ENCODE measurements around the gene IL22RA1.

DNA sequence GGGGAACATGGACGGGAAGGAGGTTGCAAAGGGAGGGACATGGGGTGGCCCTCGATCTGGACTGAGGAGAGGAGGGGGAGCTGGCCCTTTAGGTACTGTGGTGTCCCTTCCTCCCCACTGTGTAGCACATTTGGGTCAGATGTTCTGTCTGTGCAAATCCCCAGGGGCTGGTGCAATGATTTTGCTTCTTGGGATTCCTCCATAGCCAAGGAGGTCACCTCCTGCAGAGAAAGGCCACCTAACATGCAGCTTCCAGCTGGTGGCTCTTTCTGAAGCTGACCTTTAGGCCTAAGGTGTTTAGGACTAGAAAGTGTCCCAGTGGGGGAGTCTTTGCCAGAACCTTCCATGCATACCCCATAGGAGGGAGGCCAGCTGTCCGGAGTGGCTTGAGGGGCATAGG lies 22.0 kb downstream of the IL22RA1 start:
- TF ChIP-seq, protein P1, sequence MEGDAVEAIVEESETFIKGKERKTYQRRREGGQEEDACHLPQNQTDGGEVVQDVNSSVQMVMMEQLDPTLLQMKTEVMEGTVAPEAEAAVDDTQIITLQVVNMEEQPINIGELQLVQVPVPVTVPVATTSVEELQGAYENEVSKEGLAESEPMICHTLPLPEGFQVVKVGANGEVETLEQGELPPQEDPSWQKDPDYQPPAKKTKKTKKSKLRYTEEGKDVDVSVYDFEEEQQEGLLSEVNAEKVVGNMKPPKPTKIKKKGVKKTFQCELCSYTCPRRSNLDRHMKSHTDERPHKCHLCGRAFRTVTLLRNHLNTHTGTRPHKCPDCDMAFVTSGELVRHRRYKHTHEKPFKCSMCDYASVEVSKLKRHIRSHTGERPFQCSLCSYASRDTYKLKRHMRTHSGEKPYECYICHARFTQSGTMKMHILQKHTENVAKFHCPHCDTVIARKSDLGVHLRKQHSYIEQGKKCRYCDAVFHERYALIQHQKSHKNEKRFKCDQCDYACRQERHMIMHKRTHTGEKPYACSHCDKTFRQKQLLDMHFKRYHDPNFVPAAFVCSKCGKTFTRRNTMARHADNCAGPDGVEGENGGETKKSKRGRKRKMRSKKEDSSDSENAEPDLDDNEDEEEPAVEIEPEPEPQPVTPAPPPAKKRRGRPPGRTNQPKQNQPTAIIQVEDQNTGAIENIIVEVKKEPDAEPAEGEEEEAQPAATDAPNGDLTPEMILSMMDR (IDR thresholded peaks at IDR 0.05) = no peak
- TF ChIP-seq POLR2A (IDR thresholded peaks at IDR 0.05) = no peak

Data from lower leg skin (tissue), 3 donors.